Measurements from ENCODE around the gene C1orf105. TPM values are rescaled to one million over a fixed set of nuclear protein-coding genes. Genes with fewer than 3 reads are reported as not detected.

Gene C1orf105
- total and polyA plus RNA-seq, 2 experiments from 2014 or later, result 0.23 to 2.2 TPM

DNA sequence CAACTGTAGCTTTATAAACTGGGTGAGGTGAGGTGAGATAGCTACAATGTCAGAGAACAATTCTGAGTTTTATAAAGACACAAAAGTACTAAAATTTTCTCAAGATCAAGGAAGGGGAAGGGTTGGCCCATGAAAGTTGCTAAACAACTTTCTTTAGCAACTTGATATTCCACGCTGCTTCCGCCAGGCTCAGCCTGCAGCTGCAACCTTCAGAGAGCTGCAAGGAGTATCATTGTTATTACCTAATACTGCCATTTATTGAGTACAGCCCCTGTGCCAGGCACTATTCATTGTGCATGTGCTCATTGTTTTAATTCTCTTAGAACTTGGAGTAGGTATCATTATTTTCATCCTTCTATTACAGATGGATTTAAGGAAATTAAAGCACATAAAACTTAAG is 78.4 kb downstream of the C1orf105 start:
- Histone ChIP-seq H3K4me2 (no peak overlapping the region), H2AFZ (no peak overlapping the region), H3K9me3 (ENCODE audit: low read depth) (no peaks in the 10 kb centered on the region), H3K27me3 (no peaks in the 10 kb centered on the region), H4K20me1 (ENCODE audit: insufficient read depth, poor library complexity, severe bottlenecking) (no peaks in the 10 kb centered on the region), H3K36me3 (replicated peaks; ENCODE audit: insufficient read depth, low read depth) (no peaks in the 10 kb centered on the region), H3K9me2 (replicated peaks; ENCODE audit: insufficient read depth) (no peaks in the 10 kb centered on the region), H3K79me2 (no peaks in the 10 kb centered on the region), H3K4me3 (no peak overlapping the region), H3K4me1 (ENCODE audit: insufficient read depth) (peaks cover 41% of the 10 kb centered on the region), H3K27ac (peak overlapping the region; percentile 92)
- 87% methylated on average over 2 of the region's 2 CpGs for WGBS (ENCODE audit: low lambda C conversion rate, missing lambda C conversion rate)
- DNase-seq (ENCODE audit: low spot score), result peak; percentile 37
- TF ChIP-seq, protein P1, sequence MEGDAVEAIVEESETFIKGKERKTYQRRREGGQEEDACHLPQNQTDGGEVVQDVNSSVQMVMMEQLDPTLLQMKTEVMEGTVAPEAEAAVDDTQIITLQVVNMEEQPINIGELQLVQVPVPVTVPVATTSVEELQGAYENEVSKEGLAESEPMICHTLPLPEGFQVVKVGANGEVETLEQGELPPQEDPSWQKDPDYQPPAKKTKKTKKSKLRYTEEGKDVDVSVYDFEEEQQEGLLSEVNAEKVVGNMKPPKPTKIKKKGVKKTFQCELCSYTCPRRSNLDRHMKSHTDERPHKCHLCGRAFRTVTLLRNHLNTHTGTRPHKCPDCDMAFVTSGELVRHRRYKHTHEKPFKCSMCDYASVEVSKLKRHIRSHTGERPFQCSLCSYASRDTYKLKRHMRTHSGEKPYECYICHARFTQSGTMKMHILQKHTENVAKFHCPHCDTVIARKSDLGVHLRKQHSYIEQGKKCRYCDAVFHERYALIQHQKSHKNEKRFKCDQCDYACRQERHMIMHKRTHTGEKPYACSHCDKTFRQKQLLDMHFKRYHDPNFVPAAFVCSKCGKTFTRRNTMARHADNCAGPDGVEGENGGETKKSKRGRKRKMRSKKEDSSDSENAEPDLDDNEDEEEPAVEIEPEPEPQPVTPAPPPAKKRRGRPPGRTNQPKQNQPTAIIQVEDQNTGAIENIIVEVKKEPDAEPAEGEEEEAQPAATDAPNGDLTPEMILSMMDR (IDR thresholded peaks at IDR 0.05; ENCODE audit: poor library complexity), result no peak
- TF ChIP-seq EZH2phosphoT487 (IDR thresholded peaks at IDR 0.05; ENCODE audit: low read depth, severe bottlenecking, unreplicated experiment), result no peak
- TF ChIP-seq EZH2 (IDR thresholded peaks at IDR 0.05; ENCODE audit: borderline replicate concordance), result no peak

- H3K9me2 ChIP-seq (replicated peaks; ENCODE audit: insufficient read depth), result no peaks in the 10 kb centered on the region
- H3K4me3 ChIP-seq, result no peak overlapping the region
- TF ChIP-seq EZH2phosphoT487 (IDR thresholded peaks at IDR 0.05; ENCODE audit: low read depth, severe bottlenecking, unreplicated experiment), result no peak
- TF ChIP-seq, protein P1 (IDR thresholded peaks at IDR 0.05; ENCODE audit: poor library complexity), result no peak
- TF ChIP-seq EZH2 (IDR thresholded peaks at IDR 0.05; ENCODE audit: borderline replicate concordance), result no peak
- peak overlapping the region; percentile 34 for H3K4me2 ChIP-seq
- H4K20me1 ChIP-seq (ENCODE audit: insufficient read depth, poor library complexity, severe bottlenecking), result no peaks in the 10 kb centered on the region
- no peaks in the 10 kb centered on the region for H3K36me3 ChIP-seq (replicated peaks; ENCODE audit: insufficient read depth, low read depth)
- no peaks in the 10 kb centered on the region for H3K27me3 ChIP-seq
- H3K27ac ChIP-seq, result peak overlapping the region; percentile 92
- H3K79me2 ChIP-seq, result no peaks in the 10 kb centered on the region
- 78% methylated on average over 3 of the region's 3 CpGs for WGBS (ENCODE audit: low lambda C conversion rate, missing lambda C conversion rate)
- peak; percentile 85 for DNase-seq (ENCODE audit: low spot score)
- peaks cover 41% of the 10 kb centered on the region for H3K4me1 ChIP-seq (ENCODE audit: insufficient read depth)
- no peak overlapping the region for H2AFZ ChIP-seq
- no peaks in the 10 kb centered on the region for H3K9me3 ChIP-seq (ENCODE audit: low read depth)
Measured at GRCh38 chr1:172499636-172500141, 79.2 kb downstream of the C1orf105 start.

DNA sequence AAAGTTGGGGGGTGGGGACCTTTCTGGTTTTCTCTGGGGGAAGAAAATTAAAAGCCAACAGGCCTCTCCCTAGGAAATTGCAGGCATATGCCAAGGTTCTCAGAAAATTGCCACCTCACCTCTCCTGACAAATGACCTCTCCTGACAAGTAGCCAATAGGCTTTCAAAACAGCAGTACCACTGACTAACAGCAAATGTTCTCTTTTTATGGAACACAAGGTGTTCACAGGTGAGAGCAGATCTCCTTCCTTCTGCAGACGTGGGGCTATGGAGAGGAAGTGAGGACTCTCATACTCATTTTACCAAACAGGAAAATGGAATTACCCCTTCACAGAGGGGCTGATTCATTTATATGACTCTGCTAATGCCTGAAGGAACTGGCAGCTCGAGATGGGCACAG is 79.7 kb downstream of the C1orf105 start:
- H3K4me2 ChIP-seq, result peak overlapping the region; percentile 34
- H2AFZ ChIP-seq, result no peak overlapping the region
- H3K36me3 ChIP-seq (replicated peaks; ENCODE audit: insufficient read depth, low read depth), result no peaks in the 10 kb centered on the region
- no peak for TF ChIP-seq EZH2 (IDR thresholded peaks at IDR 0.05; ENCODE audit: borderline replicate concordance)
- TF ChIP-seq EZH2phosphoT487 (IDR thresholded peaks at IDR 0.05; ENCODE audit: low read depth, severe bottlenecking, unreplicated experiment), result no peak
- TF ChIP-seq, protein P1 (IDR thresholded peaks at IDR 0.05; ENCODE audit: poor library complexity), result no peak
- H3K4me3 ChIP-seq, result no peak overlapping the region
- H3K27ac ChIP-seq, result peak overlapping the region; percentile 92
- no peaks in the 10 kb centered on the region for H3K27me3 ChIP-seq
- no peak for DNase-seq (ENCODE audit: low spot score)
- no peaks in the 10 kb centered on the region for H3K9me2 ChIP-seq (replicated peaks; ENCODE audit: insufficient read depth)
- H3K4me1 ChIP-seq (ENCODE audit: insufficient read depth), result peaks cover 41% of the 10 kb centered on the region
- no peaks in the 10 kb centered on the region for H4K20me1 ChIP-seq (ENCODE audit: insufficient read depth, poor library complexity, severe bottlenecking)
- no peaks in the 10 kb centered on the region for H3K79me2 ChIP-seq
- 77% methylated on average over 2 of the region's 2 CpGs for WGBS (ENCODE audit: low lambda C conversion rate, missing lambda C conversion rate)
- no peaks in the 10 kb centered on the region for H3K9me3 ChIP-seq (ENCODE audit: low read depth)

DNA sequence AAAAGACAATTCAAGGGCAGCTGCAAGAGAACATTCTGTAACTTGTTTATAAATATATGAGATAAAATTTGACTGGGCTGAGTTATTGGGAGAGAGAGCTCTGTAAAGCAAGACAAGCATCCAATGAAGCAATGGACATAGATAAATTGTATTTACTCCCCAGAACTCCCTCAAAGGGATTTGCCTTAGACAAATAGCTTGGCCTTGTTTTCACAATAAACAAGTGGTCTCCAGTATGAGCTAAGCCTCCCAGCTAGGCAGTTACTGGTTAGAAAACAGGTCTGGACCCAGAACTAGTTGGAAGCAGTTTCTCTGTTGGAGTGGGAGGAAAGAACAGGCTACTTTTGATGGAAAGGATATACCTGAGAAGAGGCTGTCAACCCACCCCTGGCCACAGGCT is 87.3 kb downstream of the C1orf105 start:
- Histone ChIP-seq H3K4me3 (no peak overlapping the region), H3K9me2 (replicated peaks; ENCODE audit: insufficient read depth) (no peaks in the 10 kb centered on the region), H3K9me3 (ENCODE audit: low read depth) (no peaks in the 10 kb centered on the region), H3K36me3 (replicated peaks; ENCODE audit: insufficient read depth, low read depth) (no peaks in the 10 kb centered on the region), H3K4me2 (no peak overlapping the region), H4K20me1 (ENCODE audit: insufficient read depth, poor library complexity, severe bottlenecking) (no peaks in the 10 kb centered on the region), H2AFZ (no peak overlapping the region), H3K79me2 (no peaks in the 10 kb centered on the region), H3K4me1 (ENCODE audit: insufficient read depth) (no peaks in the 10 kb centered on the region), H3K27me3 (no peaks in the 10 kb centered on the region), H3K27ac (no peak overlapping the region)
- TF ChIP-seq EZH2 (IDR thresholded peaks at IDR 0.05; ENCODE audit: borderline replicate concordance) (no peak), EZH2phosphoT487 (IDR thresholded peaks at IDR 0.05; ENCODE audit: low read depth, severe bottlenecking, unreplicated experiment) (no peak)
- TF ChIP-seq, protein P1 (IDR thresholded peaks at IDR 0.05; ENCODE audit: poor library complexity), result no peak
- DNase-seq (ENCODE audit: low spot score), result no peak
